Measurements from ENCODE around the gene RPL13A. TPM values are rescaled to one million over a fixed set of nuclear protein-coding genes. Genes with fewer than 3 reads are reported as not detected.

RPL13A gene
- total RNA-seq, 1 donor from 2014 or later: 2,053 TPM

GRCh38 chr19:49512970-49513745, 25.8 kb downstream of the RPL13A start:
- peak overlapping the region; percentile 71 for H3K27ac ChIP-seq
- H3K27me3 Mint-ChIP-seq (ENCODE audit: insufficient read depth, low read depth): peaks cover 9% of the 10 kb centered on the region

DNA sequence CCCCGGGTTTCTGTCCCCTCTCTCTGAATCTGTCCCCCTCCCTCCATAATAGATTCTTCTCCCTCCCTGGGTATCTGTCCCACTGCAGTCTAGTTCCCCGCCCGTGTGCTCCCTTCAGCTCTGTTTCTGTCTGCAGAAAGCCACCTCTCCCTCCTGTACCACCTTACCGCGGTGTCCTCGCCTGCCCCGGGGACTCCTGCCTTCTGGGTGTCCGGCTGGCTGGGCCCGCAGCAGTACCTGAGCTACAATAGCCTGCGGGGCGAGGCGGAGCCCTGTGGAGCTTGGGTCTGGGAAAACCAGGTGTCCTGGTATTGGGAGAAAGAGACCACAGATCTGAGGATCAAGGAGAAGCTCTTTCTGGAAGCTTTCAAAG, 26.3 kb downstream of the RPL13A start:
- Histone ChIP-seq H3K4me3 (peak overlapping the region; percentile 66), H3K9me3 (ENCODE audit: low read depth) (no peaks in the 10 kb centered on the region), H3K4me2 (peak overlapping the region; percentile 81), H3K27me3 (no peaks in the 10 kb centered on the region), H2AFZ (replicated peaks) (no peak overlapping the region), H3K27ac (no peak overlapping the region), H3K9ac (peak overlapping the region; percentile 40), H3F3A (ENCODE audit: low read depth) (peaks cover 25% of the 10 kb centered on the region), H3K4me1 (peaks cover 15% of the 10 kb centered on the region), H4K20me1 (ENCODE audit: low read depth) (no peaks in the 10 kb centered on the region), H3K36me3 (no peaks in the 10 kb centered on the region), H3K79me2 (ENCODE audit: low read depth) (peaks cover 6% of the 10 kb centered on the region)
- Mint-ChIP-seq H3K36me3 (peaks cover 3% of the 10 kb centered on the region), H3K4me3 (peak overlapping the region; percentile 90), H3K4me1 (peaks cover 22% of the 10 kb centered on the region), H3K9me3 (no peaks in the 10 kb centered on the region), H3K27me3 (ENCODE audit: insufficient read depth, low read depth) (peaks cover 7% of the 10 kb centered on the region), H3K27ac (no peak overlapping the region)
- TF ChIP-seq CTCF (IDR thresholded peaks at IDR 0.05): no peak
- TF ChIP-seq EZH2 (IDR thresholded peaks at IDR 0.05): no peak
- TF ChIP-seq EZH2phosphoT487 (IDR thresholded peaks at IDR 0.05): no peak
- no peak for DNase-seq (ENCODE audit: low spot score)

More at GRCh38 chr19:49512970-49513745, 25.8 kb downstream of the RPL13A start:
- no peaks in the 10 kb centered on the region for H4K20me1 ChIP-seq (ENCODE audit: low read depth)
- Mint-ChIP-seq H3K27ac (peak overlapping the region; percentile 78), H3K4me3 (peak overlapping the region; percentile 91), H3K36me3 (peaks cover 3% of the 10 kb centered on the region), H3K4me1 (peaks cover 22% of the 10 kb centered on the region), H3K9me3 (no peaks in the 10 kb centered on the region)
- peaks cover 25% of the 10 kb centered on the region for H3F3A ChIP-seq (ENCODE audit: low read depth)
- peak overlapping the region; percentile 86 for H2AFZ ChIP-seq (replicated peaks)
- peaks cover 15% of the 10 kb centered on the region for H3K4me1 ChIP-seq
- peak overlapping the region; percentile 66 for H3K4me3 ChIP-seq
- H3K36me3 ChIP-seq: no peaks in the 10 kb centered on the region
- peaks cover 6% of the 10 kb centered on the region for H3K79me2 ChIP-seq (ENCODE audit: low read depth)
- no peak overlapping the region for H3K9ac ChIP-seq
- peak; percentile 80 for DNase-seq (ENCODE audit: low spot score)
- H3K27me3 ChIP-seq: no peaks in the 10 kb centered on the region
- H3K4me2 ChIP-seq: peak overlapping the region; percentile 81
- H3K9me3 ChIP-seq (ENCODE audit: low read depth): no peaks in the 10 kb centered on the region
- TF ChIP-seq EZH2 (IDR thresholded peaks at IDR 0.05): no peak

DNA sequence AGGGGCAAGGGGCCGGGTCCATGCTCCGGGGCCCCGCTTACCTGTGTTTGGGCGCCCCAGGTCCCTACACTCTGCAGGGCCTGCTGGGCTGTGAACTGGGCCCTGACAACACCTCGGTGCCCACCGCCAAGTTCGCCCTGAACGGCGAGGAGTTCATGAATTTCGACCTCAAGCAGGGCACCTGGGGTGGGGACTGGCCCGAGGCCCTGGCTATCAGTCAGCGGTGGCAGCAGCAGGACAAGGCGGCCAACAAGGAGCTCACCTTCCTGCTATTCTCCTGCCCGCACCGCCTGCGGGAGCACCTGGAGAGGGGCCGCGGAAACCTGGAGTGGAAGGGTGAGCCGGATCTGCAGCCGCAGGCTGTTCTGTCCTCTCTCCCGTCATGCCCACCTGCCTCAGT, 26.7 kb downstream of the RPL13A start:
- peaks cover 3% of the 10 kb centered on the region for H3K36me3 Mint-ChIP-seq
- H3K4me1 Mint-ChIP-seq: peaks cover 22% of the 10 kb centered on the region
- H3F3A ChIP-seq (ENCODE audit: low read depth): peaks cover 25% of the 10 kb centered on the region
- peaks cover 6% of the 10 kb centered on the region for H3K79me2 ChIP-seq (ENCODE audit: low read depth)
- peaks cover 7% of the 10 kb centered on the region for H3K27me3 Mint-ChIP-seq (ENCODE audit: insufficient read depth, low read depth)
- TF ChIP-seq CTCF (IDR thresholded peaks at IDR 0.05) (no peak), EZH2 (IDR thresholded peaks at IDR 0.05) (no peak), EZH2phosphoT487 (IDR thresholded peaks at IDR 0.05) (no peak)
- H3K9me3 ChIP-seq (ENCODE audit: low read depth): no peaks in the 10 kb centered on the region
- H3K27ac ChIP-seq: no peak overlapping the region
- peaks cover 15% of the 10 kb centered on the region for H3K4me1 ChIP-seq
- peak overlapping the region; percentile 66 for H3K4me3 ChIP-seq
- no peak overlapping the region for H3K27ac Mint-ChIP-seq
- no peaks in the 10 kb centered on the region for H4K20me1 ChIP-seq (ENCODE audit: low read depth)
- no peaks in the 10 kb centered on the region for H3K36me3 ChIP-seq
- no peaks in the 10 kb centered on the region for H3K27me3 ChIP-seq
- H3K4me3 Mint-ChIP-seq: peak overlapping the region; percentile 90
- peak overlapping the region; percentile 81 for H3K4me2 ChIP-seq
- H3K9ac ChIP-seq: no peak overlapping the region
- H2AFZ ChIP-seq (replicated peaks): no peak overlapping the region
- DNase-seq (ENCODE audit: low spot score): no peak
- H3K9me3 Mint-ChIP-seq: no peaks in the 10 kb centered on the region

GRCh38 chr19:49515767-49516166, 28.4 kb downstream of the RPL13A start:
- no peak for DNase-seq (ENCODE audit: low spot score)
- Histone ChIP-seq H3K4me1 (peaks cover 15% of the 10 kb centered on the region), H3K27me3 (no peaks in the 10 kb centered on the region), H3K36me3 (no peaks in the 10 kb centered on the region), H3K27ac (no peak overlapping the region), H3F3A (ENCODE audit: low read depth) (peaks cover 25% of the 10 kb centered on the region), H3K79me2 (ENCODE audit: low read depth) (peaks cover 6% of the 10 kb centered on the region), H3K9ac (no peak overlapping the region), H2AFZ (replicated peaks) (no peak overlapping the region), H3K9me3 (ENCODE audit: low read depth) (no peaks in the 10 kb centered on the region), H4K20me1 (ENCODE audit: low read depth) (no peaks in the 10 kb centered on the region), H3K4me2 (no peak overlapping the region), H3K4me3 (no peak overlapping the region)
- H3K36me3 Mint-ChIP-seq: peaks cover 3% of the 10 kb centered on the region
- no peaks in the 10 kb centered on the region for H3K9me3 Mint-ChIP-seq
- H3K4me3 Mint-ChIP-seq: peak overlapping the region; percentile 15
- peaks cover 6% of the 10 kb centered on the region for H3K27me3 Mint-ChIP-seq (ENCODE audit: insufficient read depth, low read depth)
- H3K27ac Mint-ChIP-seq: no peak overlapping the region
- peaks cover 22% of the 10 kb centered on the region for H3K4me1 Mint-ChIP-seq
- TF ChIP-seq CTCF (IDR thresholded peaks at IDR 0.05) (no peak), EZH2phosphoT487 (IDR thresholded peaks at IDR 0.05) (no peak), EZH2 (IDR thresholded peaks at IDR 0.05) (no peak)
